HG02678 (cell line): ENCODE results near the gene PCBP3.
"Not testable (repeated sequence)": the region's sequence is repeated elsewhere in the genome, so short reads cannot be mapped to it uniquely, and the experiment has no call there.

Source experiments
- ATAC-seq: cut with Tn5 transposase; IDR thresholded peaks from one replicate; pipeline ENCODE4 v1.9.1; 2021; ENCODE audit warnings: mild to moderate bottlenecking, moderate library complexity; ENCODE audit not compliant: unreplicated experiment

PCBP3 gene

DNA sequence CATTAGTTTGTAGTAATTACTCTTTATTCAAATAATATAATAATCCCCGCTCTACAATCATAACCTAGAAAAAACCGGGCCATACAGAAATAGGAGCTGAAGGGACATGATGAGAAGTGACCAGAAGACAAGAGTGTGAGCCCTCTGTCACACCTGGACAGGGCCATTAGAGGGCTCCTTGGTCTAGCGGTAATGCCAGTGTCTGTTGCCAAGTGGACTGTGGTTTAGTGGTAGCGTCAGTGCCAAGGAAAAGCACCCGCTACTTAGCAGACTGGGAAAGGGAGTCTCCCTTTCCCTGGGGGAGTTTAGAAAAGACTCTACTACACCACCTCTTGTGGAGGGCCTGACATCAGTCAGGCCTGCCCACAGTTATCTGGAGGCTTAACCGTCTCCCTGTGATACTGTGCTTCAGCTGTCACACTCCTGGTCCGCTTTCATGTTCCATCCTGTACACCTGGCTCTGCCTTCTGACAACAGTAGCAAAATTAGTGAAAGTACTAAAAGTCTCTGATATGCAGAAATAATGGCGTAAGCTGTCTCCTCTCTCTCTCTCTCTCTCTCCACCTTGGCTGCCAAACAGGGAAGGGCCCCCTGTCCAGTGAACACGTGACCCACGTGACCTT lies 19.2 kb downstream of the PCBP3 start:
- ATAC-seq, result not testable (repeated sequence)

GRCh38 chr21:45669382-45669781 lies 25.9 kb downstream of the PCBP3 start:
- no peak for ATAC-seq

- ATAC-seq, result no peak
Measured at GRCh38 chr21:45670731-45671130, 27.2 kb downstream of the PCBP3 start.

GRCh38 chr21:45678790-45679189 lies 35.3 kb downstream of the PCBP3 start:
- not testable (repeated sequence) for ATAC-seq

- ATAC-seq, result no peak
Measured at GRCh38 chr21:45680215-45680614, 36.7 kb downstream of the PCBP3 start.

GRCh38 chr21:45695086-45695485 lies 51.6 kb downstream of the PCBP3 start:
- no peak for ATAC-seq

GRCh38 chr21:45698493-45699184 lies 55.1 kb downstream of the PCBP3 start:
- no peak for ATAC-seq

DNA sequence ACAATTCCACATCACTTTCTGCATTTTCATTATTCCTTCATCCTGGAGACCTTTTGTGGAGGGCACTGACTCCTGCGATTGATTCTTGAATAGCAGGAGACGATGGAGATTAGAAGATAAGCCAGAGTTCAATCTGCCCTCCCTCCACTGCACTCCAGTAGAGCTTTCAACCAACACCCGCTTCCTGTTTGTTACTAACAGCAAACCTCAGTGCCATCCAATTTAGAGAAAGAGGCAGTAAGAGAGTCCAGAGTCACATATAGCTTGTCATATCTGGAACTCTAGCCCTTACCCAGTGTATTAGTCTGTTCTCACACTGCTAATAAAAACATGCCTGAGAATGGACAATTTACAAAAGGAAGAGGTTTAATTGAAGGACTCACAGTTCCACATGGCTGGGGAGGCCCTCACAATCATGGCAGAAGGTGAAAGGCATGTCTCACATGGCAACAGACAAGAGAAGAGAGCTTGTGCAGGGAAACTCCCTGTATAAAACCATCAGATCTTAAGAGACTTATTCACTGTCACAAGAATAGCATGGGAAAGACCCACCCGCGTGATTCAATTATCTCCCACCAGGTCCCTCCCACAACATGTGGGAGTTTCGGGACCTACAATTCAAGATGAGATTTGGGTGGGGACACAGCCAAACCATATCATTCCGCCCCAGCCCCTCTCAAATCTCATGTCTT lies 55.9 kb downstream of the PCBP3 start:
- no peak for ATAC-seq

- no peak for ATAC-seq
Measured at GRCh38 chr21:45699966-45700365, 56.4 kb downstream of the PCBP3 start.

- ATAC-seq, result no peak
Measured at GRCh38 chr21:45700461-45700860, 56.9 kb downstream of the PCBP3 start.

GRCh38 chr21:45704311-45705108 lies 61.0 kb downstream of the PCBP3 start:
- no peak for ATAC-seq

DNA sequence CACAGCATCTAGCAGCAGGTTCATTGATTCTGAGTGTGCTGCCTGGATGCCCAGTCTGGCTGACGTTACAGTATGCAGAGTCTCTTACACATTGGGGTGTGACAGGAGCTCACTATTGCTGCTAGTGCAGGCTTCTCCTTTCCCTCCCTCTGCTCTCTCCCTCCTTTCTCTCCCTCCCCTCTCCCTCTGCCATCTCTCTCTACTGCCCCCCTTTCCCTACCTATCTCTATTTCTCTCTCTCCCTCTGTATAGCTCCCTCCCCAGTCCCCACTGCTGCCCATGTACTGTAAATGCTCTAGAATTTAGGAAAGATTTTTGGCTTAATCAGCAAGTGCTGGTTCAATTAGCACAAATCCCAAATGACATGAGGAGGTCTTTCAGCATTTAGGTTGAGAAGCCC lies 62.8 kb downstream of the PCBP3 start:
- no peak for ATAC-seq

GRCh38 chr21:45709173-45709572 lies 65.6 kb downstream of the PCBP3 start:
- no peak for ATAC-seq

GRCh38 chr21:45709696-45710268 lies 66.3 kb downstream of the PCBP3 start:
- no peak for ATAC-seq

- not testable (repeated sequence) for ATAC-seq
Measured at GRCh38 chr21:45710306-45710705, 66.8 kb downstream of the PCBP3 start.

DNA sequence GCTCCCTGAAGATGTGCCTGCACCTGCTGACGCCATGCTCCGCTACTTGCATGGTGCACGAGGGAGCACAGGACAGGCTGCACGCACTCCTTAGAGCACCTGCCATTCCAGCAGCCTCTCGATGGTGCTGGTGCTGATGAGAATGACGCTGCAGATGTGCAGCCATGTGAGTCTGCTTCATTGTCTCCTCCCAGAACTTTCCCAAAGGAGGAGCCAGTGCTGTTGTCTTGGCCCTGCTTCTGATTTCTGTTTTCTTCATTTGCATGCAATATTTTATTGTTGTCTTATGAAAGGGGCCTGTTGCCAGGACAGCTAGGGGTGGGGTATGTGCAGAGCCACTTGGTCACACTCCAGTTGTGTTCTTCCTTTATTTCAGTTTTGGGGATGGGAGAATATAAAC lies 70.1 kb downstream of the PCBP3 start:
- ATAC-seq, result no peak

GRCh38 chr21:45715441-45715840 lies 71.9 kb downstream of the PCBP3 start:
- ATAC-seq, result no peak

GRCh38 chr21:45718413-45718812 lies 74.9 kb downstream of the PCBP3 start:
- no peak for ATAC-seq

DNA sequence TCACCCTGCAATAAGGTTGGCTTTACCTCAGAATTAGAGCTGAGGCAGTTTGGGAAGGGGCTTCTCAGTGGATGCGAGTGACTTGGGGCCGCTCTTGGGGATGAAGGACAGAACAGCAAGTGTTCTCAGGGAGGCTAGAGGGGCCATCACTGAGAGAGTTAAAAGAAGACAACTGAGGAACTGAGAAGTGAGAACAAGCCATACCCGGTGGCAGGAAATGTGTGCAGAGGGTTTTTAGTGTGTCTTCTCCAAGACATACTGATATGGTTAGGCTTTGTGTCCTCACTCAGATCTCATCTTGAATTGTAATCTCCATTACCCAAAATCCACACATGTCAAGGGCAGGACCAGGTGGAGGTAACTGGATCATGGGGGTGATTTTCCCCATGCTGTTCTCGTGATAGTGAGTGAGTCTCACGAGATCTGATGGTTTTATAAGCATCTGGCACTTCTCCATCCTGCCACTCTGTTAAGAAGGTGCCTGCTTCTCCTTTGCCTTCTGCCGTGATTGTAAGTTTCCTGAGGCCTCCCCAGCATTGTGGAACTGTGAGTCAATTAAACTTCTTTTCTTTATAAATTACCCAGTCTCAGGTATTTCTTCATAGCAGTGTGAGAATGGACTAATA lies 75.8 kb downstream of the PCBP3 start:
- ATAC-seq, result no peak

- not testable (repeated sequence) for ATAC-seq
Measured at GRCh38 chr21:45720204-45720603, 76.7 kb downstream of the PCBP3 start.

- ATAC-seq, result no peak
Measured at GRCh38 chr21:45721671-45722070, 78.1 kb downstream of the PCBP3 start.
